ENCODE measurements around the gene PCDH8.
"Not testable (repeated sequence)": the region's sequence is repeated elsewhere in the genome, so short reads cannot be mapped to it uniquely, and the experiment has no call there.

Gene PCDH8

GRCh38 chr13:52817886-52818285, 30.6 kb downstream of the PCDH8 start:
- not testable (repeated sequence) for DNase-seq (ENCODE audit: insufficient read length, low spot score); FAIRE-seq

- FAIRE-seq (no peak), DNase-seq (ENCODE audit: insufficient read length, low spot score) (no peak)
These were observed 33.1 kb downstream of the PCDH8 start for GRCh38 chr13:52815330-52815729.

GRCh38 chr13:52812941-52813340, 35.5 kb downstream of the PCDH8 start:
- DNase-seq (ENCODE audit: insufficient read length, low spot score): no peak
- no peak for FAIRE-seq

- DNase-seq (ENCODE audit: insufficient read length, low spot score) (no peak), FAIRE-seq (no peak)
These were observed 36.6 kb downstream of the PCDH8 start for GRCh38 chr13:52811841-52812240.

GRCh38 chr13:52810526-52810925, 37.9 kb downstream of the PCDH8 start:
- FAIRE-seq (no peak), DNase-seq (ENCODE audit: insufficient read length, low spot score) (no peak)

GRCh38 chr13:52810011-52810410, 38.4 kb downstream of the PCDH8 start:
- DNase-seq (ENCODE audit: insufficient read length, low spot score) (no peak), FAIRE-seq (no peak)

GRCh38 chr13:52809310-52809769, 39.1 kb downstream of the PCDH8 start:
- FAIRE-seq: peak; percentile 68

GRCh38 chr13:52808842-52809219, 39.6 kb downstream of the PCDH8 start:
- FAIRE-seq (no peak), DNase-seq (ENCODE audit: insufficient read length, low spot score) (no peak)

More at GRCh38 chr13:52809310-52809769, 39.1 kb downstream of the PCDH8 start:
- DNase-seq (ENCODE audit: insufficient read length, low spot score): peak; percentile 79

GRCh38 chr13:52806029-52806428, 42.4 kb downstream of the PCDH8 start:
- DNase-seq (ENCODE audit: insufficient read length, low spot score): no peak
- no peak for FAIRE-seq

- no peak for DNase-seq (ENCODE audit: insufficient read length, low spot score)
- no peak for FAIRE-seq
These were observed 44.2 kb downstream of the PCDH8 start for GRCh38 chr13:52804202-52804641.

- FAIRE-seq (no peak), DNase-seq (ENCODE audit: insufficient read length, low spot score) (no peak)
These were observed 47.6 kb downstream of the PCDH8 start for GRCh38 chr13:52800856-52801255.

- DNase-seq (ENCODE audit: insufficient read length, low spot score): no peak
- no peak for FAIRE-seq
These were observed 49.5 kb downstream of the PCDH8 start for GRCh38 chr13:52798770-52799430.

GRCh38 chr13:52797176-52797575, 51.3 kb downstream of the PCDH8 start:
- FAIRE-seq (no peak), DNase-seq (ENCODE audit: insufficient read length, low spot score) (no peak)

GRCh38 chr13:52794589-52794988, 53.9 kb downstream of the PCDH8 start:
- DNase-seq (ENCODE audit: insufficient read length, low spot score) (no peak), FAIRE-seq (no peak)

GRCh38 chr13:52793515-52794061, 54.9 kb downstream of the PCDH8 start:
- FAIRE-seq (no peak), DNase-seq (ENCODE audit: insufficient read length, low spot score) (no peak)
